Measurements from ENCODE around the gene TMEM273. TPM values are rescaled to one million over a fixed set of nuclear protein-coding genes. Genes with fewer than 3 reads are reported as not detected.
A peak's percentile ranks its signal among the peaks of the same experiment; 100 is the strongest.

Gene TMEM273
- total RNA-seq, 2 donors from 2014 or later = 13.2 to 86.0 TPM

- no peaks in the 10 kb centered on the region for H3K9me3 Mint-ChIP-seq
- H3K36me3 Mint-ChIP-seq = no peaks in the 10 kb centered on the region
- ATAC-seq (no peak), DNase-seq (ENCODE audit: low spot score) (no peak)
- H3K27ac Mint-ChIP-seq = no peak overlapping the region
- peaks cover 0 to 6% of the 10 kb centered on the region in 2 donors for H3K4me1 Mint-ChIP-seq (ENCODE audit: low read depth in 2 of 2)
- H3K4me3 Mint-ChIP-seq = peak overlapping the region; percentile 59
- peaks cover 3 to 8% of the 10 kb centered on the region in 2 donors for H3K27me3 Mint-ChIP-seq
These were observed 73.5 kb downstream of the TMEM273 start for GRCh38 chr10:49114718-49115014.

- Mint-ChIP-seq H3K27me3 (peaks cover 6 to 8% of the 10 kb centered on the region in 2 donors), H3K4me1 (ENCODE audit: low read depth in 2 of 2) (peaks cover 0 to 6% of the 10 kb centered on the region in 2 donors), H3K4me3 (no peak overlapping the region), H3K27ac (no peak overlapping the region), H3K36me3 (no peaks in the 10 kb centered on the region), H3K9me3 (no peaks in the 10 kb centered on the region)
- ATAC-seq = no peak
- DNase-seq (ENCODE audit: low spot score) = no peak
These were observed 74.5 kb downstream of the TMEM273 start for GRCh38 chr10:49113741-49114141.

GRCh38 chr10:49112851-49113250, 75.3 kb downstream of the TMEM273 start:
- Mint-ChIP-seq H3K36me3 (no peaks in the 10 kb centered on the region), H3K4me1 (ENCODE audit: low read depth in 2 of 2) (peaks cover 0 to 6% of the 10 kb centered on the region in 2 donors), H3K9me3 (no peaks in the 10 kb centered on the region), H3K27ac (no peak overlapping the region), H3K4me3 (no peak overlapping the region), H3K27me3 (peaks cover 6 to 8% of the 10 kb centered on the region in 2 donors)
- no peak for ATAC-seq
- DNase-seq (ENCODE audit: low spot score) = no peak

- Mint-ChIP-seq H3K4me1 (ENCODE audit: low read depth in 2 of 2) (peaks cover 0 to 6% of the 10 kb centered on the region in 2 donors), H3K27me3 (peaks cover 6 to 8% of the 10 kb centered on the region in 2 donors), H3K9me3 (no peaks in the 10 kb centered on the region), H3K36me3 (no peaks in the 10 kb centered on the region), H3K27ac (no peak overlapping the region), H3K4me3 (no peak overlapping the region)
- no peak for ATAC-seq
- no peak for DNase-seq (ENCODE audit: low spot score)
These were observed 76.1 kb downstream of the TMEM273 start for GRCh38 chr10:49112098-49112497.

- Mint-ChIP-seq H3K4me1 (ENCODE audit: low read depth in 2 of 2) (peaks cover 0 to 6% of the 10 kb centered on the region in 2 donors), H3K9me3 (no peaks in the 10 kb centered on the region), H3K27me3 (peaks cover 6 to 8% of the 10 kb centered on the region in 2 donors), H3K4me3 (no peak overlapping the region), H3K36me3 (no peaks in the 10 kb centered on the region), H3K27ac (no peak overlapping the region)
- ATAC-seq (no peak), DNase-seq (ENCODE audit: low spot score) (no peak)
These were observed 76.9 kb downstream of the TMEM273 start for GRCh38 chr10:49111320-49111698.

- ATAC-seq = no peak
- no peak for DNase-seq (ENCODE audit: low spot score)
- H3K4me1 Mint-ChIP-seq (ENCODE audit: low read depth in 2 of 2) = peaks cover 0 to 3% of the 10 kb centered on the region in 2 donors
- peaks cover 6 to 8% of the 10 kb centered on the region in 2 donors for H3K27me3 Mint-ChIP-seq
- H3K27ac Mint-ChIP-seq = no peak overlapping the region
- H3K4me3 Mint-ChIP-seq = no peak overlapping the region
- no peaks in the 10 kb centered on the region for H3K36me3 Mint-ChIP-seq
- no peaks in the 10 kb centered on the region for H3K9me3 Mint-ChIP-seq
These were observed 77.4 kb downstream of the TMEM273 start for GRCh38 chr10:49110684-49111319.

- ATAC-seq (no peak), DNase-seq (ENCODE audit: low spot score) (no peak)
- Mint-ChIP-seq H3K36me3 (no peaks in the 10 kb centered on the region), H3K4me1 (ENCODE audit: low read depth in 2 of 2) (peaks cover 2% of the 10 kb centered on the region in 2 donors), H3K4me3 (no peak overlapping the region), H3K27ac (no peak overlapping the region), H3K27me3 (peaks cover 5 to 14% of the 10 kb centered on the region in 2 donors), H3K9me3 (no peaks in the 10 kb centered on the region)
These were observed 78.4 kb downstream of the TMEM273 start for GRCh38 chr10:49109669-49110340.

GRCh38 chr10:49108656-49109055, 79.5 kb downstream of the TMEM273 start:
- DNase-seq (ENCODE audit: low spot score) (no peak), ATAC-seq (no peak)
- H3K27ac Mint-ChIP-seq = no peak overlapping the region
- H3K27me3 Mint-ChIP-seq = peaks cover 3 to 12% of the 10 kb centered on the region in 2 donors
- H3K4me3 Mint-ChIP-seq = no peak overlapping the region
- no peaks in the 10 kb centered on the region for H3K9me3 Mint-ChIP-seq
- H3K4me1 Mint-ChIP-seq (ENCODE audit: low read depth in 2 of 2) = peaks cover 0 to 5% of the 10 kb centered on the region in 2 donors
- no peaks in the 10 kb centered on the region for H3K36me3 Mint-ChIP-seq

- H3K36me3 Mint-ChIP-seq = no peaks in the 10 kb centered on the region
- no peak overlapping the region for H3K27ac Mint-ChIP-seq
- H3K4me3 Mint-ChIP-seq = no peak overlapping the region
- no peak for DNase-seq (ENCODE audit: low spot score)
- ATAC-seq = no peak
- no peaks in the 10 kb centered on the region for H3K9me3 Mint-ChIP-seq
- H3K4me1 Mint-ChIP-seq (ENCODE audit: low read depth in 2 of 2) = peaks cover 0 to 5% of the 10 kb centered on the region in 2 donors
- peaks cover 3 to 12% of the 10 kb centered on the region in 2 donors for H3K27me3 Mint-ChIP-seq
These were observed 80.3 kb downstream of the TMEM273 start for GRCh38 chr10:49107887-49108267.

- Mint-ChIP-seq H3K4me3 (no peak overlapping the region), H3K9me3 (no peaks in the 10 kb centered on the region), H3K27me3 (peaks cover 3 to 12% of the 10 kb centered on the region in 2 donors), H3K36me3 (no peaks in the 10 kb centered on the region), H3K27ac (no peak overlapping the region), H3K4me1 (ENCODE audit: low read depth in 2 of 2) (peaks cover 0 to 5% of the 10 kb centered on the region in 2 donors)
- DNase-seq (ENCODE audit: low spot score) (no peak), ATAC-seq (no peak)
These were observed 80.9 kb downstream of the TMEM273 start for GRCh38 chr10:49107111-49107886.

- Mint-ChIP-seq H3K27me3 (peaks cover 6 to 12% of the 10 kb centered on the region in 2 donors), H3K27ac (no peak overlapping the region), H3K9me3 (no peaks in the 10 kb centered on the region), H3K4me1 (ENCODE audit: low read depth in 2 of 2) (peaks cover 0 to 5% of the 10 kb centered on the region in 2 donors), H3K36me3 (no peaks in the 10 kb centered on the region), H3K4me3 (no peak overlapping the region)
- DNase-seq (ENCODE audit: low spot score) (no peak), ATAC-seq (no peak)
These were observed 81.7 kb downstream of the TMEM273 start for GRCh38 chr10:49106451-49106850.

GRCh38 chr10:49105076-49105475, 83.1 kb downstream of the TMEM273 start:
- Mint-ChIP-seq H3K36me3 (no peaks in the 10 kb centered on the region), H3K9me3 (no peaks in the 10 kb centered on the region), H3K27me3 (peaks cover 6 to 14% of the 10 kb centered on the region in 2 donors), H3K4me1 (ENCODE audit: low read depth in 2 of 2) (peaks cover 0 to 5% of the 10 kb centered on the region in 2 donors), H3K4me3 (no peak overlapping the region), H3K27ac (no peak overlapping the region)
- no peak for ATAC-seq
- DNase-seq (ENCODE audit: low spot score) = no peak

Measured in natural killer cell treated with Interleukin-12 subunit alpha and Interleukin-12 subunit beta and Interleukin-15 and Interleukin-18, amount 100 ng/mL, for 72 hours (primary cell).